ENCODE results near the gene EHBP1. TPM values are rescaled to one million over a fixed set of nuclear protein-coding genes. Genes with fewer than 3 reads are reported as not detected.

EHBP1 gene
- total and polyA plus RNA-seq, 4 donors, result 59.2 to 108 (median 83.2) TPM

- Histone ChIP-seq H3K9me3 (ENCODE audit: control insufficient read depth, insufficient read depth, low read length) (peaks cover 11% of the 10 kb centered on the region), H3K4me3 (ENCODE audit: low read depth, low read length) (no peak overlapping the region), H3K27ac (ENCODE audit: low read depth, low read length) (no peak overlapping the region), H3K4me1 (ENCODE audit: control insufficient read depth, insufficient read depth, low read length) (peaks cover 13% of the 10 kb centered on the region), H3K27me3 (ENCODE audit: control insufficient read depth, insufficient read depth, low read length) (no peaks in the 10 kb centered on the region), H3K36me3 (ENCODE audit: control insufficient read depth, insufficient read depth, low read length) (no peaks in the 10 kb centered on the region)
- no peak for DNase-seq (ENCODE audit: low read depth in 4 of 6, low spot score in 6 of 6)
- 80% methylated on average over 1 of the region's 2 CpGs for WGBS (ENCODE audit: insufficient coverage)
Measured at GRCh38 chr2:62727259-62727867, 21.9 kb downstream of the EHBP1 start.

DNA sequence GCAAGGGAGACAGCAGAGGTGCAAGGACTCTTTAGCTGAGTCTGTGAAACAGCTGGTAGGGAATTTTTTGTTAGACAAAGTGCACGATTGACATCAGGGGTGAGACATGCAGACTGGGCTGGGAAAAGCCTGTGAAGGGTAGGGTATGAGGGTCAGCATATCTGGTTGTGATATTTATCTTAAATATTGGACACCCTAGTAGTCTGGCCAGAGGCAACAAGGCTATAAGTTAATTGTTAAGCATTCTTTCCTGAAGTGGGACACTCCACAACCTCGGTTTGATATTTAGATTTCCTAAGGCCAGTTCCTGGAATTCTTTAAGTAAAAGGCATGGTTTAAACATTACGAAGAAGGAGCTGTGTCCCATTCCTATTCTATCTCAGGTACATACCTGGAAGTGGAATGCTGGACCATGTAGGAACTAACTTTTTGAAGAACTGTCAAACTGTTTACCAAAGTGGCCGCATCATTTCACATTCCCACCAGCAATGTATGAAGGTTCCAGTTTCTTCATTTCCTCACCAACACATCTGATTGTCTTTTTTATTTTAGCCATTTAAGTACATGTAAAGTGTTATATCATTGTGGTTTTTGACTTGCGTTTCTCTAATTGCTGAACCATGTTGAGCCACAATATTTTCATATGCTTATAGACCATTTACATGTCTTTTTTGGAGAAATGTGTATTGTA lies 22.5 kb downstream of the EHBP1 start:
- WGBS (ENCODE audit: insufficient coverage), result 60% methylated on average over 1 of the region's 5 CpGs
- peaks cover 13% of the 10 kb centered on the region for H3K4me1 ChIP-seq (ENCODE audit: control insufficient read depth, insufficient read depth, low read length)
- H3K4me3 ChIP-seq (ENCODE audit: low read depth, low read length), result no peak overlapping the region
- H3K27me3 ChIP-seq (ENCODE audit: control insufficient read depth, insufficient read depth, low read length), result no peaks in the 10 kb centered on the region
- no peak overlapping the region for H3K27ac ChIP-seq (ENCODE audit: low read depth, low read length)
- no peaks in the 10 kb centered on the region for H3K36me3 ChIP-seq (ENCODE audit: control insufficient read depth, insufficient read depth, low read length)
- peaks cover 11% of the 10 kb centered on the region for H3K9me3 ChIP-seq (ENCODE audit: control insufficient read depth, insufficient read depth, low read length)
- DNase-seq (ENCODE audit: low read depth in 4 of 6, low spot score in 6 of 6), result no peak

GRCh38 chr2:62731275-62731674 lies 25.8 kb downstream of the EHBP1 start:
- WGBS (ENCODE audit: insufficient coverage), result 100% methylated on average over 1 of the region's 3 CpGs
- no peak overlapping the region for H3K4me3 ChIP-seq (ENCODE audit: low read depth, low read length)
- peaks cover 9% of the 10 kb centered on the region for H3K9me3 ChIP-seq (ENCODE audit: control insufficient read depth, insufficient read depth, low read length)
- no peaks in the 10 kb centered on the region for H3K27me3 ChIP-seq (ENCODE audit: control insufficient read depth, insufficient read depth, low read length)
- H3K36me3 ChIP-seq (ENCODE audit: control insufficient read depth, insufficient read depth, low read length), result no peaks in the 10 kb centered on the region
- H3K4me1 ChIP-seq (ENCODE audit: control insufficient read depth, insufficient read depth, low read length), result no peaks in the 10 kb centered on the region
- H3K27ac ChIP-seq (ENCODE audit: low read depth, low read length), result no peak overlapping the region
- DNase-seq (ENCODE audit: low read depth in 4 of 6, low spot score in 6 of 6), result no peak

GRCh38 chr2:62732262-62732777 lies 26.8 kb downstream of the EHBP1 start:
- 100% methylated on average over 2 of the region's 6 CpGs for WGBS (ENCODE audit: insufficient coverage)

DNA sequence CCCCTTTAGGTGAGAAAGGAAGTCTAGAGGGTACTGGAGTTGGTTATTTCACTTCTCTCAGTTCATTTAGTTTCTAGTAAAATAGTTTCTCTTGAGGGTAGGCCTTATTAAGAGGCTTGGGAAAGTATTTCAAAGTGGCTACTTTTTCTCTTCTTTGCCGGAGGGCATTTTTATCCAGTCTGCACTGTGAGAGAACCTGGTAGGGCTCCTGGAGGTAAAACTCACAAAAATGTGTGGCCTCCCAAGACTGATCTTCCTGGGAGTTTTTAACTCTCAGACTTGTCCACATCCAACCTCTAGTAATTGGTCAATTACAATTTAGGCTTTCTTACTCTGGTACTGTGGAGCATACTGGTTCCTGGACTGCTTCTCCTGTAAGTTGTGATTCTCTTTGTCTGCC lies 28.0 kb downstream of the EHBP1 start:
- Histone ChIP-seq H3K27ac (ENCODE audit: low read depth, low read length) (no peak overlapping the region), H3K4me3 (ENCODE audit: low read depth, low read length) (no peak overlapping the region), H3K36me3 (ENCODE audit: control insufficient read depth, insufficient read depth, low read length) (no peaks in the 10 kb centered on the region), H3K27me3 (ENCODE audit: control insufficient read depth, insufficient read depth, low read length) (no peaks in the 10 kb centered on the region), H3K4me1 (ENCODE audit: control insufficient read depth, insufficient read depth, low read length) (no peaks in the 10 kb centered on the region), H3K9me3 (ENCODE audit: control insufficient read depth, insufficient read depth, low read length) (peaks cover 9% of the 10 kb centered on the region)
- no CpG with 5 or more reads among the region's 1 CpG for WGBS (ENCODE audit: insufficient coverage)
- no peak for DNase-seq (ENCODE audit: low read depth in 4 of 6, low spot score in 6 of 6)

More at GRCh38 chr2:62732262-62732777, 26.8 kb downstream of the EHBP1 start:
- Histone ChIP-seq H3K4me1 (ENCODE audit: control insufficient read depth, insufficient read depth, low read length) (no peaks in the 10 kb centered on the region), H3K4me3 (ENCODE audit: low read depth, low read length) (no peak overlapping the region), H3K27me3 (ENCODE audit: control insufficient read depth, insufficient read depth, low read length) (no peaks in the 10 kb centered on the region), H3K27ac (ENCODE audit: low read depth, low read length) (no peak overlapping the region), H3K36me3 (ENCODE audit: control insufficient read depth, insufficient read depth, low read length) (no peaks in the 10 kb centered on the region), H3K9me3 (ENCODE audit: control insufficient read depth, insufficient read depth, low read length) (peaks cover 9% of the 10 kb centered on the region)
- DNase-seq (ENCODE audit: low read depth in 4 of 6, low spot score in 6 of 6), result no peak

DNA sequence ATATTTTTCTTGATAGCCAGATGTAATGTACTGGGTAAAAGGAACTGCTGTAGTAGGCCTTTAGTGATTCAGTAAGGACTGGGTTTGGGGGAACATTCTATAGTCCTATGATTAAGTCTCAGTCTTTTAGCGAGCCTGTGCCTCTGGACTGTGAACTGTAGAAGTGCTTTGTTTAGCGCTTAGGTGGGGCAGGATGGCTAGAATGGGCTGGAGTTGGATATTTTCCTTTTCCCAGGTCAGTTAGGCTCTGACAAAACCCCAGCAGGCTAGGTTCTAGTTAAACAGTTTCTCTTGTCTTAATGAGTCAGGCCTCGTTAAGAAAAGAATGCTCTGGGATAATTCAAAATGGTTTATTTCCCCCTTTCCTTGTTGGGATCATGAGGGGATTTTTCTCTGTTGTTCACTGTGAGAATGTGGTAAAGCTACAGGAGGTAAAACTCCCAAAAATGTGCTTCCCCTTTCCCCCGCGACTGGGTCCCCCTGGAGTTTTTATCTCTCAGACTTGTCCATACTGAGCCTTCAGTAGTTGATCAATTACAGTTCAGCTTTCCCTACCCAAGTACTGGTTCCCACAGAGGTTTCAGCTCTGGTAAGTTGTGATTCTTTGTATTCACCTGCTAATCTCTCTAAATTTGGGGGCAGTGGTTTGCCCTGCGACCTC lies 31.5 kb downstream of the EHBP1 start:
- no peak for DNase-seq (ENCODE audit: low read depth in 4 of 6, low spot score in 6 of 6)
- Histone ChIP-seq H3K4me1 (ENCODE audit: control insufficient read depth, insufficient read depth, low read length) (no peaks in the 10 kb centered on the region), H3K9me3 (ENCODE audit: control insufficient read depth, insufficient read depth, low read length) (no peaks in the 10 kb centered on the region), H3K27ac (ENCODE audit: low read depth, low read length) (no peak overlapping the region), H3K4me3 (ENCODE audit: low read depth, low read length) (no peak overlapping the region), H3K36me3 (ENCODE audit: control insufficient read depth, insufficient read depth, low read length) (no peaks in the 10 kb centered on the region), H3K27me3 (ENCODE audit: control insufficient read depth, insufficient read depth, low read length) (no peaks in the 10 kb centered on the region)
- 71% methylated on average over 3 of the region's 6 CpGs for WGBS (ENCODE audit: insufficient coverage)

GRCh38 chr2:62738981-62739936 lies 33.7 kb downstream of the EHBP1 start:
- no CpG with 5 or more reads among the region's 2 CpGs for WGBS (ENCODE audit: insufficient coverage)
- Histone ChIP-seq H3K27me3 (ENCODE audit: control insufficient read depth, insufficient read depth, low read length) (no peaks in the 10 kb centered on the region), H3K4me1 (ENCODE audit: control insufficient read depth, insufficient read depth, low read length) (no peaks in the 10 kb centered on the region), H3K27ac (ENCODE audit: low read depth, low read length) (no peak overlapping the region), H3K9me3 (ENCODE audit: control insufficient read depth, insufficient read depth, low read length) (no peaks in the 10 kb centered on the region), H3K4me3 (ENCODE audit: low read depth, low read length) (no peak overlapping the region), H3K36me3 (ENCODE audit: control insufficient read depth, insufficient read depth, low read length) (no peaks in the 10 kb centered on the region)
- DNase-seq (ENCODE audit: low read depth in 4 of 6, low spot score in 6 of 6), result no peak

DNA sequence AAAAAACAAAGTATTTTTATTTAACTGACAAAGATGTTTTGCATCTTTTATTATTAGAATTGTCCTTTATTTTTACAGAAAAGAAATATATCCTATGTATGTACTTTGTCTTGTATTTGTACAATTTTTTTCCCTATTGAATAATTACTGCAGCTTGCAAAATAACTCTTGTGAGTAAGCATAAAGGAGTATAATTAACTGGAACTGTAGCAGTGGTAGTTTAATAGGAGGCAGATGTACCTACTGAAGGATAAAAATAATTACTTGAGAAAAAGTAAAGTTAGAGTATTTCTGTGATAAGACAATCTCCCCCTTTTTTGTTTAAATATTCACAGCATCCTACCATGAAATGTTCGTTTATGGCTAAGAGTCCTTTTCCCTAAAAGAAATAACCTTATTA lies 34.7 kb downstream of the EHBP1 start:
- DNase-seq (ENCODE audit: low read depth in 4 of 6, low spot score in 6 of 6), result no peak
- H3K4me3 ChIP-seq (ENCODE audit: low read depth, low read length), result no peak overlapping the region
- H3K4me1 ChIP-seq (ENCODE audit: control insufficient read depth, insufficient read depth, low read length), result no peaks in the 10 kb centered on the region
- no peaks in the 10 kb centered on the region for H3K36me3 ChIP-seq (ENCODE audit: control insufficient read depth, insufficient read depth, low read length)
- no peaks in the 10 kb centered on the region for H3K27me3 ChIP-seq (ENCODE audit: control insufficient read depth, insufficient read depth, low read length)
- H3K27ac ChIP-seq (ENCODE audit: low read depth, low read length), result no peak overlapping the region
- no CpG with 5 or more reads among the region's 1 CpG for WGBS (ENCODE audit: insufficient coverage)
- H3K9me3 ChIP-seq (ENCODE audit: control insufficient read depth, insufficient read depth, low read length), result no peaks in the 10 kb centered on the region

GRCh38 chr2:62741127-62741526 lies 35.6 kb downstream of the EHBP1 start:
- Histone ChIP-seq H3K9me3 (ENCODE audit: control insufficient read depth, insufficient read depth, low read length) (no peaks in the 10 kb centered on the region), H3K4me3 (ENCODE audit: low read depth, low read length) (no peak overlapping the region), H3K4me1 (ENCODE audit: control insufficient read depth, insufficient read depth, low read length) (no peaks in the 10 kb centered on the region), H3K36me3 (ENCODE audit: control insufficient read depth, insufficient read depth, low read length) (no peaks in the 10 kb centered on the region), H3K27me3 (ENCODE audit: control insufficient read depth, insufficient read depth, low read length) (no peaks in the 10 kb centered on the region), H3K27ac (ENCODE audit: low read depth, low read length) (no peak overlapping the region)
- DNase-seq (ENCODE audit: low read depth in 4 of 6, low spot score in 6 of 6), result no peak
- WGBS (ENCODE audit: insufficient coverage), result no CpG with 5 or more reads among the region's 3 CpGs
